EL (cell line): ENCODE data around the gene CDC25B.

Source experiments
- DNase-seq: peaks from one replicate; pipeline ENCODE4 v3.0.0-alpha.2; 2016

The CDC25B gene

GRCh38 chr20:3795511-3796468 lies at the start of gene CDC25B:
Gene CDC25B, plus strand, starts transcription at chr20:3796310. Its CDS starts 222 bp downstream, at chr20:3796532.
- DNase-seq: peak; percentile 97

- no peak for DNase-seq
Measured at GRCh38 chr20:3747471-3747870, 48.6 kb upstream of the CDC25B start.

GRCh38 chr20:3748073-3748472 lies 48.0 kb upstream of the CDC25B start:
- no peak for DNase-seq

GRCh38 chr20:3749087-3749688 lies 46.9 kb upstream of the CDC25B start:
- no peak for DNase-seq

GRCh38 chr20:3749689-3750531 lies 46.2 kb upstream of the CDC25B start:
- no peak for DNase-seq

- DNase-seq: no peak
Measured at GRCh38 chr20:3751305-3751674, 44.8 kb upstream of the CDC25B start.

GRCh38 chr20:3751675-3752385 lies 44.3 kb upstream of the CDC25B start:
- DNase-seq: no peak

GRCh38 chr20:3752386-3752759 lies 43.7 kb upstream of the CDC25B start:
- DNase-seq: no peak

GRCh38 chr20:3753098-3753497 lies 43.0 kb upstream of the CDC25B start:
- DNase-seq: peak; percentile 63

- no peak for DNase-seq
Measured at GRCh38 chr20:3753501-3754275, 42.4 kb upstream of the CDC25B start.

GRCh38 chr20:3754276-3754630 lies 41.9 kb upstream of the CDC25B start:
- no peak for DNase-seq

- DNase-seq: no peak
Measured at GRCh38 chr20:3755269-3755668, 40.8 kb upstream of the CDC25B start.

- no peak for DNase-seq
Measured at GRCh38 chr20:3755814-3756480, 40.2 kb upstream of the CDC25B start.

- no peak for DNase-seq
Measured at GRCh38 chr20:3757268-3757667, 38.8 kb upstream of the CDC25B start.

- DNase-seq: no peak
Measured at GRCh38 chr20:3758566-3758965, 37.5 kb upstream of the CDC25B start.

- no peak for DNase-seq
Measured at GRCh38 chr20:3759316-3759823, 36.7 kb upstream of the CDC25B start.

- no peak for DNase-seq
Measured at GRCh38 chr20:3759884-3760283, 36.2 kb upstream of the CDC25B start.

- DNase-seq: peak; percentile 44
Measured at GRCh38 chr20:3760655-3761348, 35.3 kb upstream of the CDC25B start.

- no peak for DNase-seq
Measured at GRCh38 chr20:3763671-3764601, 32.2 kb upstream of the CDC25B start.
